GM08714 (cell line): ENCODE data around the gene CSTB.

Experiments used
- H3K4me3 ChIP-seq: fragments of 200-500 bp; sonication (Bioruptor generic); 2 replicates; pipeline ENCODE4 v1.5.1; 2014; ENCODE audit warnings: mild to moderate bottlenecking, low read length, inconsistent platforms
- ZNF274 ChIP-seq: IDR thresholded peaks from 2 replicates; pipeline ENCODE4 v1.6.1; 2012; ENCODE audit warnings: mild to moderate bottlenecking, low read depth, low read length

Gene CSTB

GRCh38 chr21:43733060-43733459 is 43.0 kb downstream of the CSTB start:
- H3K4me3 ChIP-seq: no peak overlapping the region
- TF ChIP-seq ZNF274: no peak

GRCh38 chr21:43731891-43732711 is 44.0 kb downstream of the CSTB start:
- no peak overlapping the region for H3K4me3 ChIP-seq
- TF ChIP-seq ZNF274: no peak

GRCh38 chr21:43731476-43731875 is 44.6 kb downstream of the CSTB start:
- H3K4me3 ChIP-seq: no peak overlapping the region
- no peak for TF ChIP-seq ZNF274

GRCh38 chr21:43728467-43729390 is 47.4 kb downstream of the CSTB start:
- H3K4me3 ChIP-seq: peak overlapping the region; percentile 63
- no peak for TF ChIP-seq ZNF274

- no peak for TF ChIP-seq ZNF274
- peak overlapping the region; percentile 63; the same call in 1 of the 2 replicates for H3K4me3 ChIP-seq
Measured at GRCh38 chr21:43728154-43728466, 48.0 kb downstream of the CSTB start.

GRCh38 chr21:43727519-43728153 is 48.5 kb downstream of the CSTB start:
- H3K4me3 ChIP-seq: peak overlapping the region; percentile 63; the same call in 1 of the 2 replicates
- TF ChIP-seq ZNF274: no peak

- no peak overlapping the region for H3K4me3 ChIP-seq
- no peak for TF ChIP-seq ZNF274
Measured at GRCh38 chr21:43726686-43727518, 49.2 kb downstream of the CSTB start.
